LNCaP clone FGC (cell line): ENCODE data around the gene PIK3CB.

Source experiments
- DNase-seq: peaks from one replicate; pipeline ENCODE4 v3.0.0-alpha.2; 2011; ENCODE audit warnings: low read depth
- H3K4me3 ChIP-seq: 2 replicates; pipeline ENCODE4 v1.5.1; 2011; ENCODE audit warnings: mild to moderate bottlenecking, low read depth, low read length, control low read depth
- CTCF ChIP-seq: IDR thresholded peaks from 2 replicates; pipeline ENCODE4 v1.5.1; 2012; ENCODE audit warnings: mild to moderate bottlenecking; ENCODE audit not compliant: control insufficient read depth, insufficient read depth; ENCODE audit errors: extremely low read depth

Gene PIK3CB

DNA sequence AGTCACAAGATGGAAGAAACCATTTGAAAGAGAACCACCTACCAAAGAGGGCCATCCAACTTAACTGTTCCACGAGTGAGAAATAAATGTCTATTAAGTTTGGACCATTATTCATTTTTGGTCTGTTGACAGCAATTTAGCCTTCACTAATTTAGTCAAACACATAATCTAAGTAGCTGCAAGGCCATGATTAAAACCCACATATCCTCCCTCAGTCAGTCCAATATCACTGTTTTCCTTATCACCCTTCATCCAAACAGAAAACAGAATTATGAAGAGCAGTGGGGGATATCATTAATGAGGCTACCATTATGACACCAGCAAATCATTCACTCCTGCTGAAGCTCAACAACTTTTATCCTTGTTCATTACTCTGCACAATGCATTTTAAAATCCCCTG lies 52.0 kb downstream of the PIK3CB start:
- no peak for TF ChIP-seq CTCF
- no peak for DNase-seq
- no peak overlapping the region for H3K4me3 ChIP-seq

GRCh38 chr3:138781012-138781470 lies 53.7 kb downstream of the PIK3CB start:
- peak; percentile 4 for DNase-seq
- no peak overlapping the region for H3K4me3 ChIP-seq
- no peak for TF ChIP-seq CTCF

DNA sequence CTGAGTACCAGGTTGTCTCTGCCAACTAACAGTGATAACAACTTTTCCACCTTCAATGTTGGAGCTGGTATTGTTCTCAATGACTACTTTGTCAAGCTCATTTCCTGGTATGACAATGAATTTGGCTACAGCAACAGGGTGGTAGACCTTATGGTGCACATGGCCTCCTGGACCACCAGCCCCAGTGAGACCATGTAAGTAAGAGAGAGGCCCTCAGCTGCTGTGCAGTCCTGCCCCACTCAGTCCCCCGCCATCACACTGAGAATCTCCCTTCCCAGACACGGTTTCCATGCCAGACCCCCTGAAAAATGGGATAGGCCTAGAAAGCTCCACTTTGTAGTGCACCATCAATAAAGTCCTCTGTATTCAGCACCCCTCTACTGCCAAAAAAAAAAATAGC lies 56.1 kb downstream of the PIK3CB start:
- DNase-seq = no peak
- TF ChIP-seq CTCF = no peak
- no peak overlapping the region for H3K4me3 ChIP-seq

- TF ChIP-seq CTCF = no peak
- H3K4me3 ChIP-seq = no peak overlapping the region
- no peak for DNase-seq
These were observed 57.8 kb downstream of the PIK3CB start for GRCh38 chr3:138776961-138777360.

- no peak overlapping the region for H3K4me3 ChIP-seq
- TF ChIP-seq CTCF = no peak
- DNase-seq = no peak
These were observed 59.5 kb downstream of the PIK3CB start for GRCh38 chr3:138775254-138775595.

DNA sequence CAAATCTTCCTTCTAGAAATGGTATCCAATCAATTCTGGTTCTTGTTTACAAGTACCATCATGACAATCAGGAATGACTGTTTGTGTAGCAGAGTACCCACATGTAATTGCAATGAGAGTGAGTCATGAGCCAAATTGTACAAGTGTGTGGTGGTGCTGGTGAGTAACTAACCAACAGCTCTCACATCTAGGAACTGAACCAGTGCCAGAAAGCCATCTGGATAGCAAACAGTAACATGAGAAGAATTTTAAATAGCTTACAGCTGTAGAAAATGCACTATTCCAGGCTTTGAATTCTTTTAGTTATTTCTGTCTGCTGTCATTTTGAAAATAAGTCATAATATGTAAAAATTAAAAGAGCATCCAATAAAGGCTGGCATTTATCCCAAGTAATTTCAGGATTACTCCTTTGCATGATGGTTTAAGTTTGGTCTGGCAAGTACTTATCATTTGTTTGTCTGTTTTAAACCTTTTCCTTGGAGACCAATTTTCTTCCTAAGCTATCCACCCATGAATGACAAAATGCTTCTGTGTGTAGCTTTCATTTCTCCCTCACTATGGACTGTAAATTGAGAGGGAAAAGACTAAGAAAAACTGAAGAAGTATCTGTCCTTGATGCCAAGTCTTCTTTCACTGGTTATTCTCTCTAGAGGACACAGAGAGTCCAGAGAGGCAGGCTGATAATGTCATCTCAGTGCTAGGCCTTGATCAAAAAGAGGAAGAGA lies 60.0 kb downstream of the PIK3CB start:
- DNase-seq = peak; percentile 87
- TF ChIP-seq CTCF = no peak
- no peak overlapping the region for H3K4me3 ChIP-seq

DNA sequence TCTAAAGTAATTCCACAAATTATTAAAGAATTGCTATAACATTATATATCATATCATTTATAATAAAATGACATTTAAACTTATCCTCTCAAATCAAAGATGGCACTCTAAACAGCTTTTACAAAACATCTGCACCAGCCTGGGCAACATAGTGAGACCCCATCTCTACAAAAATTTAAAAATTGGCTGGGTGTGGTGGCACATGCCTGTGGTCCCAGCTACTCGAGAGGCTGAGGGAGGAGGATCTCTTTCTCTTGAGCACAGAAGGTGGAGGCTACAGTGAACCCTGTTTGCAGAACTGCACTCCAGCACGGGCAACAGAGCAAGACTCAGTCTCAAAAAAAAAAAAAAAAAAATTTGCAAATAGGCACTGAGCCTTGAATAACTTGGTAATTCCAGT lies 63.1 kb downstream of the PIK3CB start:
- no peak for TF ChIP-seq CTCF
- H3K4me3 ChIP-seq = no peak overlapping the region
- DNase-seq = no peak
